ENCODE results near the gene SLC49A4.

DNA sequence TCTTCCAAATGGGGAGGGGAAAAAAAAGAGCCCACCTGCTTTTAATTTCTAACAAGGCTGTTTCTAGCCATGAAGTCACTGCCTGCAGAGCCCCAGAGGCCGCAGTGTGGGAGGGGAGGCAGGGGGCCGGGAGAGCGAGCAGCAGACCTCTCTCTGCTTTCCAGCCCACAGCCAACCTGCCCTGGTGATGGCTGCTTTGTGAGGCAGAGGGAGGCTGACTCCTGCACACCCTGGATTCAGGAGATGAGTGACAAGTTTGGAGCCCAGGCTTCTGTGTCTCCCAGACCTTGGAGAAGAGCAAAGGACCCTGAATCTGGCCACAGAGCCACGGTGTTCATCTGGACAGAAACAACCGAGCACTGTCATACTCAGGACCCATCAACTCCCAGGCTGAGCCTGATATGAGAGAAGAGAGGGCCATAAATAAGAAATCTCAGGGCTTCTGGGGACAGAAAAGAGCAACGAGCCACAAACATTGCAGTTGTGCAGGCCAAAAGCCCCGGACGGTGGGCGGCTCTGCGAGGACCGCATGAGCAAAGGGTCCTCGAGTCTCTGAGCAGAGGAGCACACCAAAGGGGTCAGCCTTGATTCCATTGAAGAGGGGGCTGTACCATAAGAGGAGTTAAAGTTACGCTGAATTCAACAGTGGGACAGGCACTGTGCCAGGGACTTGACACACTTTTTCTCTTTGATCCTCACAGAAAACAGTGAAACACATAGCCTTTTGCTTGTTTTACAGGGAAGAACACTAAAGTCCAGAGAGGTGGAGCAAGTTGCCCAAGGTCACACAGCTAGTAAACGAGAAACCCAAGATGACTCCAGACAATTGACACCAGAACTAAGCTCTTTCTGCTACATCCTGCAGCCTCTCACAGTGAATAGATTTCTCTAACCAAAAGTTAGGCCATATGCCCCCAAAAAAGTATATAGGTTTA lies 135.5 kb downstream of the SLC49A4 start:
- TF ChIP-seq EZH2phosphoT487 (conservative IDR thresholded peaks at IDR 0.05; ENCODE audit: low read length) = no peak
- TF ChIP-seq, protein P1, sequence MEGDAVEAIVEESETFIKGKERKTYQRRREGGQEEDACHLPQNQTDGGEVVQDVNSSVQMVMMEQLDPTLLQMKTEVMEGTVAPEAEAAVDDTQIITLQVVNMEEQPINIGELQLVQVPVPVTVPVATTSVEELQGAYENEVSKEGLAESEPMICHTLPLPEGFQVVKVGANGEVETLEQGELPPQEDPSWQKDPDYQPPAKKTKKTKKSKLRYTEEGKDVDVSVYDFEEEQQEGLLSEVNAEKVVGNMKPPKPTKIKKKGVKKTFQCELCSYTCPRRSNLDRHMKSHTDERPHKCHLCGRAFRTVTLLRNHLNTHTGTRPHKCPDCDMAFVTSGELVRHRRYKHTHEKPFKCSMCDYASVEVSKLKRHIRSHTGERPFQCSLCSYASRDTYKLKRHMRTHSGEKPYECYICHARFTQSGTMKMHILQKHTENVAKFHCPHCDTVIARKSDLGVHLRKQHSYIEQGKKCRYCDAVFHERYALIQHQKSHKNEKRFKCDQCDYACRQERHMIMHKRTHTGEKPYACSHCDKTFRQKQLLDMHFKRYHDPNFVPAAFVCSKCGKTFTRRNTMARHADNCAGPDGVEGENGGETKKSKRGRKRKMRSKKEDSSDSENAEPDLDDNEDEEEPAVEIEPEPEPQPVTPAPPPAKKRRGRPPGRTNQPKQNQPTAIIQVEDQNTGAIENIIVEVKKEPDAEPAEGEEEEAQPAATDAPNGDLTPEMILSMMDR (IDR thresholded peaks at IDR 0.05; ENCODE audit: insufficient read depth, low read length, poor library complexity, severe bottlenecking) = no peak

Measured in SU-DHL-6 (cell line).